Stimulated activated CD8-positive, alpha-beta memory T cell treated with anti-CD3 and anti-CD28 coated beads, Interleukin-2, amount 100 ng/mL, for 48 hours (primary cell): Measurements from ENCODE around the gene MMEL1.
"Not testable (repeated sequence)": the region's sequence is repeated elsewhere in the genome, so short reads cannot be mapped to it uniquely, and the experiment has no call there.

Experiments
- DNase-seq, 2 donors: peaks; one replicate each; pipeline ENCODE4 v3.0.0-alpha.2; 2020; ENCODE audit warnings: low read depth in 2 of 2

Gene MMEL1, protein sequence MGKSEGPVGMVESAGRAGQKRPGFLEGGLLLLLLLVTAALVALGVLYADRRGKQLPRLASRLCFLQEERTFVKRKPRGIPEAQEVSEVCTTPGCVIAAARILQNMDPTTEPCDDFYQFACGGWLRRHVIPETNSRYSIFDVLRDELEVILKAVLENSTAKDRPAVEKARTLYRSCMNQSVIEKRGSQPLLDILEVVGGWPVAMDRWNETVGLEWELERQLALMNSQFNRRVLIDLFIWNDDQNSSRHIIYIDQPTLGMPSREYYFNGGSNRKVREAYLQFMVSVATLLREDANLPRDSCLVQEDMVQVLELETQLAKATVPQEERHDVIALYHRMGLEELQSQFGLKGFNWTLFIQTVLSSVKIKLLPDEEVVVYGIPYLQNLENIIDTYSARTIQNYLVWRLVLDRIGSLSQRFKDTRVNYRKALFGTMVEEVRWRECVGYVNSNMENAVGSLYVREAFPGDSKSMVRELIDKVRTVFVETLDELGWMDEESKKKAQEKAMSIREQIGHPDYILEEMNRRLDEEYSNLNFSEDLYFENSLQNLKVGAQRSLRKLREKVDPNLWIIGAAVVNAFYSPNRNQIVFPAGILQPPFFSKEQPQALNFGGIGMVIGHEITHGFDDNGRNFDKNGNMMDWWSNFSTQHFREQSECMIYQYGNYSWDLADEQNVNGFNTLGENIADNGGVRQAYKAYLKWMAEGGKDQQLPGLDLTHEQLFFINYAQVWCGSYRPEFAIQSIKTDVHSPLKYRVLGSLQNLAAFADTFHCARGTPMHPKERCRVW

GRCh38 chr1:2632561-2633361 lies at the start of gene MMEL1:
MMEL1 (minus strand) TSS chr1:2633016; CDS start chr1:2629484, 3,532 bp downstream.
- no peak for DNase-seq

DNA sequence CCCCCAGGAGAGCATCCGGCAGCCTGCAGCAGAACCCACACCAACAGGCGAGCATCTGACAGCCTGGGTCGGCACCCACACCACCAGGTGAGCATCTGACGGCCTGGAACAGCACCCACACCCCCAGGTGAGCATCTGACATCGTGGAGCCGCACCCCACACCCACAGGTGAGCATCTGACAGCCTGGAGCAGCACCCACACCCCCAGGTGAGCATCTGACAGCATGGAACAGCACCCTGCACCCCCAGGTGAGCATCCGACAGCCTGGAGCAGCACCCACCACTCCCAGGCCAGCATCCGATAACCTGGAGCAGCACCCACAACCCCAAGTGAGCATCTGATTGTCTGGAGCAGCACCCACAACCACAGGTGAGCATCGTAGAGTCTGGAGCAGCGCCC lies 43.9 kb upstream of the MMEL1 start:
- DNase-seq: not testable (repeated sequence)

DNA sequence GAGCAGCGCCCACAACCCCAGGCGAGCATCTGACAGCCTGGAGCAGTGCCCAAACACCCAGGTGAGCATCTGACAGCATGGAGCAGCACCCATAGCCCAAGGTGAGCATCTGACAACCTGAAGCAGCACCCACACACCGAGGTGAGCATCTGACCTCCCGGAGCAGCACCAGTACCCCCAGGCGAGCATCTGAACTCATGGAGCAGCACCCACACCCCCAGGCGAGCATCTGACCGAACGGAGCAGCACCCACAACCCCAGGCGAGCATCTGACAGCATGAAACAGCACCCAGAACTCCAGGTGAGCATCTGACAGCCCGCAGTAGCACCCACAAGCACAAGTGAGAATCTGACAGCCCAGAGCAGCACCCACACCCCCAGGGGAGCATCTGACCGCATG lies 38.8 kb upstream of the MMEL1 start:
- not testable (repeated sequence) for DNase-seq

DNA sequence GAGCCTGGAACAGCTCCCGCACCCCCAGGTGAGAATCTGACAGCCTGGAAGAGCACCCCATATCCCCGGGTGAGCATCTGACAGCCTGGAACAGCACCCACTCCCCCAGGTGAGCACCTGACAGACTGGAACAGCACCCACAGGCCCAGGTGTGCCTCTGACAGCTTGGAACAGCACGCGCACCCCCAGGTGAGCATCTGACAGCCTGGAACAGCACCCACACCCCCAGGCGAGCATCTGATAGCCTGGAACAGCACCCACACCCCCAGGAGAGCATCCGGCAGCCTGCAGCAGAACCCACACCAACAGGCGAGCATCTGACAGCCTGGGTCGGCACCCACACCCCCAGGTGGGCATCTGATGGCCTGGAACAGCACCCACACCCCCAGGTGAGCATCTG lies 27.0 kb upstream of the MMEL1 start:
- not testable (repeated sequence) for DNase-seq

- DNase-seq: not testable (repeated sequence)
These were observed 25.1 kb upstream of the MMEL1 start for GRCh38 chr1:2657909-2658308.

- DNase-seq: not testable (repeated sequence)
These were observed 24.3 kb upstream of the MMEL1 start for GRCh38 chr1:2657124-2657523.

GRCh38 chr1:2655598-2656434 lies 23.0 kb upstream of the MMEL1 start:
- DNase-seq: not testable (repeated sequence)

DNA sequence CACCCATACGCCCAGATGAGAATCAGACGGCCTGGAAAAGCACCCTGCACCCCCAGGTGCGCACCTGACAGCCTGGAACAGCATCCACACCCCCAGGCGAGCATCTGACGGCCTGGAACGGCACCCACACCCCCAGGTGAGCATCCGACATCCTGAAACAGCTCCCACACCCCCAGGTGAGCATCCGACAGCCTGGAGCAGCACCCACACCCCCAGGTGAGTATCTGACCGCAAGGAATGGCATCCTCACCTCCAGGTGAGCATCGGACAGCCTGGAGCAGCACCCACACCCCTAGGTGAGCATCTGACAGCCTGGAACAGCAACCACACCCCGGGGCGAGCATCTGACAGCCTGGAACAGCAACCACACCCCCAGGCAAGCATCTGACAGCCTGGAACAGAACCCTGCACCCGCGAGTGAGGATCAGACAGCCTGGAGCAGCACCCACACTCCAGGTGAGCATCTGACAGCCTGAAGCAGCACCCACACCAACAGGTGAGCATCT lies 21.7 kb upstream of the MMEL1 start:
- not testable (repeated sequence) for DNase-seq

DNA sequence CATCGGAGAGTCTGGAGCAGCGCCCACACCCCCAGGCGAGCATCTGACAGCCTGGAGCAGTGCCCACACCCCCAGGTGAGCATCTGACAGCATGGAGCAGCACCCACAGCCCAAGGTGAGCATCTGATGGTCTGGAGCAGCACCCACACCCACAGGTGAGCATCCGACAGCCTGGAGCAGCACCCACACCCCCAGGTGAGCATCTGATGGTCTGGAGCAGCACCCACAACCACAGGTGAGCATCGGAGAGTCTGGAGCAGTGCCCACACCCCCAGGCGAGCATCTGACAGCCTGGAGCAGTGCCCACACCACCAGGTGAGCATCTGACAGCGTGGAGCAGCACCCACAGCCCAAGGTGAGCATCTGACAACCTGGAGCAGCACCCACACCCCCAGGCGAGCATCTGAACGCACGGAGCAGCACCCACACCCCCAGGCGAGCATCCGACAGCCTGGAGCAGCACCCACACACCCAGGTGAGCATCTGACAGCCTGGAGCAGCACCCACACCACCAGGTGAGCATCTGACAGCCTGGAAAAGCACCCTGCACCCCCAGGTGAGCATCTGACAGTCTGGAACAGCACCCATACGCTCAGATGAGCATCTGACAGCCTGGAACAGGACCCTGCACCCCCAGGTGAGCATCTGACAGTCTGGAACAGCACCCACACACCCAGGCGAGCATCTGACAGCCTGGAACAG lies 21.1 kb upstream of the MMEL1 start:
- not testable (repeated sequence) for DNase-seq

GRCh38 chr1:2652926-2653571 lies 20.2 kb upstream of the MMEL1 start:
- not testable (repeated sequence) for DNase-seq

- DNase-seq: not testable (repeated sequence)
These were observed 19.5 kb upstream of the MMEL1 start for GRCh38 chr1:2652152-2652925.

GRCh38 chr1:2650967-2651645 lies 18.3 kb upstream of the MMEL1 start:
- no peak for DNase-seq

DNA sequence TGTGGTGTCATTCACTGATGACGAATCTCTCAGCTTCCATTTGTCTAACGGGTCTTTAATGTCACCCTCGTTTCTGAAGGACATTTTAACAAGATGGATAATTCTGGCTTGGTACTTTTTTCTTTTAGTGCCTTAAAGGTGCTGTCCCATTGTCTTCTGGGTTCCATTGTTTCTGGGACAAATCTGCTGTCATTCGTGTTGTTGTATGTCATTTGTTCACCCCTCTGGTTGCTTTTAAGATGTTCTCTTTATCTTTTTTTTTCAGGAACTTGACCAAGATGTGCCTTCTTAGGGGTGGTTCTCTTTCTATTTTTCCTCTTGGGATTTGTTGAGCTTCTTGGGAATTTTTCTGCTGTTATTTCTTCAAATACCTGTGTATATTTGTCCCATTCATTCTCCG lies 14.0 kb upstream of the MMEL1 start:
- DNase-seq: no peak

DNA sequence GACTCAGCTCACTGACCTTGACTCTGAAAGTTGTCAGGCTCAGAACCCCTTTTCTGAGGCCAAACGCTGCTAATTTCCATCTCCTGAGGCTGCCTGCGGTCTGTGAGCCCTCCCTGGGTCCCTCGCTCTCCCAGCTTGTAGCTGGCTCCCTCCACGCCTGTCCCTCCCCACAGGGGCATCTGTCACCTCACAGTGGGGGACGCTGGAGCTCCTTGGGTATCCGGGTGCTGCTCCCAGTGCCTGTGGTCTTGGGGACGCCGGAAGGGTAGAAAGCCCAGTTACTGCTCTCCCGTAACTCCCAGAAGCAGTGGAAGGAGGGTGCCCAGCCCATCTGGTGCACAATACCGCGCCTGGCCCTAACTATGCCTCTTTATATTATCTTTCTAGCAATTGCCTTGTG lies 13.0 kb upstream of the MMEL1 start:
- DNase-seq: no peak

DNA sequence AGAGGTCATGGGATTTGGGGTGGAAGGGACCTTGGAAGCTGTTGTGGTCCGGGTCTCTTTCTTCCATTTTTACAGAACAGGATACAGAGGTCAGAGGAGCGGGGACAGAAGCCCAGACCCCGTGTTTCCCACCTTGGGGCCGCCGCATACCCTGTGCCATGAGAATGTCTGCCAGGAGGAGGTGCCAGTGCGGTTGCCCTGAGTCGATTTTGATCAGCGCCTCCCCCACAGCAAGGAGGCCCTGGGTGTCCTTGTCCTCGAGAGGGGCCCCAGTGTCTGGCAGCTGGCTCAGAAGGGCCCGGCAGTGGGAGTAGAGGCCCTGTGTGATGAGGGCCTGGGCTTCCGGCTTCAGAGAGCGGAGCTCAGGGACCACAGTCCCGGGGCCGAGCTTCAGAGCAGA lies 12.3 kb upstream of the MMEL1 start:
- DNase-seq: no peak

GRCh38 chr1:2644591-2645101 lies 11.8 kb upstream of the MMEL1 start:
- DNase-seq: no peak

DNA sequence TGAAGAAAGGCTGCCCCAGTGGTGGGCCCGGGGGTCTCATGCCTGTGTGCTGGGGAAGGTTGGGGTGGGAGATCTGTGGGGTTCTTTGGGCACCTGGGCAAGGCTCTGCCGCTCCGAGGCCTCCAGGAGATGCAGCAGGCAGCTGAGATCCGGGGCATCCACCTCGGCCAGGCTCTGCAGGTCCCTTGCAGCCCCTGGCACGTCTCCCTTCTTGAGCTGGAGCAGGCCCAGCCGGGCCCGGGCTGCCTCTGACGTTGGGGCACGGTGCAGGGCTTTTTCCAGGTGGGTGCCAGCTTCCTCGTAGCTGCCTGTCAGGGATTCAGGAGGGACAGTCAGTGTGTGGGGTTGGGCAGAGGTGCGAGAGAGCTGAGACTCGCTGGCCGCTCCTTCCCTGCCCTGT lies 11.4 kb upstream of the MMEL1 start:
- DNase-seq: no peak

GRCh38 chr1:2643414-2644077 lies 10.7 kb upstream of the MMEL1 start:
- DNase-seq: no peak
